BLaER1 treated with 17β-estradiol and CSF1 and Interleukin-3, amounts not matched to agents 10 nM and 100 nM (cell line): ENCODE data around the gene AKIRIN2.

Experiments used
- H3K27ac ChIP-seq, 11 experiments: shearing (Covaris generic); formaldehyde crosslinking; 2 replicates each; pipeline ENCODE4 v1.8.1; 2022
- H3K27me3 ChIP-seq, 11 experiments: shearing (Covaris generic); formaldehyde crosslinking; 2 replicates each; pipeline ENCODE4 v1.8.1; 2022
- H3K36me3 ChIP-seq, 11 experiments: shearing (Covaris generic); formaldehyde crosslinking; 2 replicates each; pipeline ENCODE4 v1.8.1; 2022
- H3K4me1 ChIP-seq, 10 experiments: shearing (Covaris generic); formaldehyde crosslinking; 2 replicates each; pipeline ENCODE4 v1.8.1; 2022
- H3K4me2 ChIP-seq, 11 experiments: shearing (Covaris generic); formaldehyde crosslinking; 2 replicates each; pipeline ENCODE4 v1.8.1; 2022
- H3K4me3 ChIP-seq, 10 experiments: shearing (Covaris generic); formaldehyde crosslinking; 2 replicates each; pipeline ENCODE4 v1.8.1; 2022
- H3K9ac ChIP-seq, 11 experiments: shearing (Covaris generic); formaldehyde crosslinking; 2 replicates each; pipeline ENCODE4 v1.8.1; 2022
- H3K9me3 ChIP-seq, 11 experiments: shearing (Covaris generic); formaldehyde crosslinking; replicated peaks in 1 of 11; 2 replicates each; pipeline ENCODE4 v1.8.1; 2022
- H4K20me1 ChIP-seq, 11 experiments: shearing (Covaris generic); formaldehyde crosslinking; 2 replicates each; pipeline ENCODE4 v1.8.1; 2022
- Cebpa-rat ChIP-seq, 11 experiments: shearing (Covaris generic); IDR thresholded peaks; 2 replicates each; pipeline ENCODE4 v1.8.1; 2022

The AKIRIN2 gene

GRCh38 chr6:87633851-87634250 lies 68.2 kb downstream of the AKIRIN2 start:
- Histone ChIP-seq H3K27ac (no peak overlapping the region), H3K9me3 (no peaks in the 10 kb centered on the region), H4K20me1 (no peaks in the 10 kb centered on the region), H3K4me2 (no peak overlapping the region), H3K4me1 (peaks cover 0 to 2% (median 0%) of the 10 kb centered on the region in 10 experiments; a peak in 1 of 20 replicates), H3K36me3 (peaks cover 0 to 17% (median 4%) of the 10 kb centered on the region in 11 experiments; a peak in 7 of 22 replicates), H3K9ac (no peak overlapping the region), H3K4me3 (no peak overlapping the region), H3K27me3 (no peaks in the 10 kb centered on the region)
- TF ChIP-seq Cebpa-rat (IDR thresholded peaks at IDR 0.05), result no peak

GRCh38 chr6:87630746-87631145 lies 71.3 kb downstream of the AKIRIN2 start:
- H3K27me3 ChIP-seq, result no peaks in the 10 kb centered on the region
- no peak overlapping the region for H3K27ac ChIP-seq
- no peak overlapping the region for H3K9ac ChIP-seq
- peaks cover 0 to 7% (median 0%) of the 10 kb centered on the region in 11 experiments; a peak in 1 of 22 replicates for H3K36me3 ChIP-seq
- no peak overlapping the region for H3K4me2 ChIP-seq
- no peak for TF ChIP-seq Cebpa-rat (IDR thresholded peaks at IDR 0.05)
- H3K4me1 ChIP-seq, result no peaks in the 10 kb centered on the region
- H3K9me3 ChIP-seq, result no peaks in the 10 kb centered on the region
- H4K20me1 ChIP-seq, result no peaks in the 10 kb centered on the region
- no peak overlapping the region for H3K4me3 ChIP-seq

GRCh38 chr6:87628881-87629280 lies 73.2 kb downstream of the AKIRIN2 start:
- Histone ChIP-seq H3K9me3 (no peaks in the 10 kb centered on the region), H3K9ac (no peak overlapping the region), H4K20me1 (no peaks in the 10 kb centered on the region), H3K4me2 (no peak overlapping the region), H3K4me1 (no peaks in the 10 kb centered on the region), H3K27me3 (no peaks in the 10 kb centered on the region), H3K27ac (no peak overlapping the region), H3K36me3 (0 out of 22 replicates have a peak, but pooled peaks cover 0 to 4% (median 0%) of the 10 kb centered on the region in 11 experiments), H3K4me3 (no peak overlapping the region)
- TF ChIP-seq Cebpa-rat (IDR thresholded peaks at IDR 0.05), result no peak

- Histone ChIP-seq H3K4me3 (no peak overlapping the region), H3K36me3 (peaks cover 0 to 4% (median 0%) of the 10 kb centered on the region in 11 experiments; a peak in 1 of 22 replicates), H3K4me1 (no peaks in the 10 kb centered on the region), H3K9me3 (no peaks in the 10 kb centered on the region), H3K4me2 (no peak overlapping the region), H4K20me1 (no peaks in the 10 kb centered on the region), H3K27ac (no peak overlapping the region), H3K9ac (no peak overlapping the region), H3K27me3 (no peaks in the 10 kb centered on the region)
- TF ChIP-seq Cebpa-rat (IDR thresholded peaks at IDR 0.05), result no peak
These were observed 73.6 kb downstream of the AKIRIN2 start for GRCh38 chr6:87628424-87628823.
